ENCODE measurements around the gene MAPK8.
A peak's percentile ranks its signal among the peaks of the same experiment; 100 is the strongest.

Gene MAPK8

GRCh38 chr10:48288661-48289060 lies 17.8 kb upstream of the MAPK8 start:
- Histone ChIP-seq H3K79me2 (ENCODE audit: insufficient read depth, low read depth) (no peaks in the 10 kb centered on the region), H3K4me3 (IDR thresholded peaks at IDR 0.05; ENCODE audit: insufficient read depth, low read depth, low read length) (no peak overlapping the region), H3K9ac (no peak overlapping the region), H3K27ac (no peak overlapping the region), H3K4me1 (ENCODE audit: low read depth, poor library complexity, severe bottlenecking) (no peaks in the 10 kb centered on the region), H3K27me3 (ENCODE audit: insufficient read depth, low read depth) (no peaks in the 10 kb centered on the region), H2AFZ (ENCODE audit: low read depth) (no peak overlapping the region), H3K4me2 (no peak overlapping the region), H3K36me3 (ENCODE audit: insufficient read depth) (no peaks in the 10 kb centered on the region), H4K20me1 (ENCODE audit: insufficient read depth) (no peaks in the 10 kb centered on the region)
- TF ChIP-seq CTCF (conservative IDR thresholded peaks at IDR 0.05; ENCODE audit: low read depth, low read length), result no peak

GRCh38 chr10:48289501-48290238 lies 16.8 kb upstream of the MAPK8 start:
- peak overlapping the region; percentile 41 for H2AFZ ChIP-seq (ENCODE audit: low read depth)

GRCh38 chr10:48290286-48290685 lies 16.2 kb upstream of the MAPK8 start:
- Histone ChIP-seq H3K36me3 (ENCODE audit: insufficient read depth) (no peaks in the 10 kb centered on the region), H3K27me3 (ENCODE audit: insufficient read depth, low read depth) (no peaks in the 10 kb centered on the region), H3K79me2 (ENCODE audit: insufficient read depth, low read depth) (no peaks in the 10 kb centered on the region), H3K9ac (no peak overlapping the region), H3K4me1 (ENCODE audit: low read depth, poor library complexity, severe bottlenecking) (no peaks in the 10 kb centered on the region), H2AFZ (ENCODE audit: low read depth) (no peak overlapping the region), H3K4me3 (IDR thresholded peaks at IDR 0.05; ENCODE audit: insufficient read depth, low read depth, low read length) (no peak overlapping the region), H3K27ac (no peak overlapping the region), H4K20me1 (ENCODE audit: insufficient read depth) (no peaks in the 10 kb centered on the region), H3K4me2 (no peak overlapping the region)
- TF ChIP-seq CTCF (conservative IDR thresholded peaks at IDR 0.05; ENCODE audit: low read depth, low read length), result no peak

More at GRCh38 chr10:48289501-48290238, 16.8 kb upstream of the MAPK8 start:
- Histone ChIP-seq H4K20me1 (ENCODE audit: insufficient read depth) (no peaks in the 10 kb centered on the region), H3K27ac (no peak overlapping the region), H3K27me3 (ENCODE audit: insufficient read depth, low read depth) (no peaks in the 10 kb centered on the region), H3K36me3 (ENCODE audit: insufficient read depth) (no peaks in the 10 kb centered on the region), H3K9ac (no peak overlapping the region), H3K4me1 (ENCODE audit: low read depth, poor library complexity, severe bottlenecking) (no peaks in the 10 kb centered on the region), H3K4me2 (no peak overlapping the region), H3K79me2 (ENCODE audit: insufficient read depth, low read depth) (no peaks in the 10 kb centered on the region), H3K4me3 (IDR thresholded peaks at IDR 0.05; ENCODE audit: insufficient read depth, low read depth, low read length) (no peak overlapping the region)
- peak; percentile 80 for TF ChIP-seq CTCF (conservative IDR thresholded peaks at IDR 0.05; ENCODE audit: low read depth, low read length)

GRCh38 chr10:48291190-48291589 lies 15.3 kb upstream of the MAPK8 start:
- TF ChIP-seq CTCF (conservative IDR thresholded peaks at IDR 0.05; ENCODE audit: low read depth, low read length), result no peak
- no peak overlapping the region for H3K4me2 ChIP-seq
- no peaks in the 10 kb centered on the region for H3K4me1 ChIP-seq (ENCODE audit: low read depth, poor library complexity, severe bottlenecking)
- no peaks in the 10 kb centered on the region for H3K79me2 ChIP-seq (ENCODE audit: insufficient read depth, low read depth)
- no peak overlapping the region for H3K27ac ChIP-seq
- H3K9ac ChIP-seq, result no peak overlapping the region
- H2AFZ ChIP-seq (ENCODE audit: low read depth), result no peak overlapping the region
- H4K20me1 ChIP-seq (ENCODE audit: insufficient read depth), result no peaks in the 10 kb centered on the region
- no peak overlapping the region for H3K4me3 ChIP-seq (IDR thresholded peaks at IDR 0.05; ENCODE audit: insufficient read depth, low read depth, low read length)
- no peaks in the 10 kb centered on the region for H3K27me3 ChIP-seq (ENCODE audit: insufficient read depth, low read depth)
- H3K36me3 ChIP-seq (ENCODE audit: insufficient read depth), result no peaks in the 10 kb centered on the region

All from KMS-11 (cell line).